Measurements from ENCODE around the gene AQP5. TPM values are rescaled to one million over a fixed set of nuclear protein-coding genes. Genes with fewer than 3 reads are reported as not detected.

Gene AQP5
- total and polyA plus RNA-seq, 2 of the 8 experiments (the other 6 are each of a cell fraction or from before 2014, with no cell fraction given), result 2.5 to 3.2 TPM

DNA sequence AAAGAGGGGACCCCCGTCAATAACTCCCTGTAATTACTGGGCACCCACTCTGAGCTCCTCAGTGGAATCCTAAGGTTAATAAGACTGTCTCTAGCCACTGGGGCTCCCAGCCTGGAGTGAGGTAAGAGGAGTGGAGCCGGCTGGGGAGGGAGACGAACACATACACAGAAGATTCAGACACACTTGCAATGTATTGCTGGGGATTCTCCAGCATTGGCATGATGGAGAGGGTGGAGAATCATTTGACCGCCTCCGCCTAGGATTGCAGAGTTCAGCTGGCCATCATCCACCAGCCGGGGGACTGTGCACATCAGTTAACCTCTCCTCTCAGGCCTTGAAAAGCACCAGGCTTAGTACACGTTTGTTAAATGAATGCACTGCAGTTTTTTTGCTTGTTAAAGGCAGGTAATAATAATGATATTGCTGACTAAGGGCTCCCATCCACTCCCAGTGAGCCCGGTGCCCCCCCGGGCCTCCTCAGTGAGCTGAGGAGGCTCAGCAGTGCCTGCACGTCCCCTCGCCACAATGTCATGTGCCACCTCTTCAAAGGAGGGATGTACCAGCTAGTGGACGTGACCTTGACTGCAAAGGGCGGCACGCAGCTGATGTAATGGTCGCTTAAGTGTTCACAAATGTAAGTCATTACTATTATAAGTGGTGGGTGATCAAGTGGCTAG lies 37.7 kb upstream of the AQP5 start:
- Histone ChIP-seq H2AFZ (ENCODE audit: low read length) (no peak overlapping the region), H3K56ac (replicated peaks; ENCODE audit: insufficient read length, low read depth, low read length) (no peak overlapping the region), H3K27me3 (replicated peaks in 1 of 4; ENCODE audit: control insufficient read depth in 3 of 4, extremely low read depth in 1 of 4, insufficient read depth in 3 of 4, low read length in 3 of 4) (no peaks in the 10 kb centered on the region), H4K91ac (replicated peaks; ENCODE audit: insufficient read length, low read length) (no peak overlapping the region), H4K20me1 (replicated peaks in 1 of 2; ENCODE audit: control insufficient read depth in 1 of 2, insufficient read depth in 2 of 2, low read length in 2 of 2) (peaks cover 0 to 2% of the 10 kb centered on the region in 2 experiments), H2BK12ac (ENCODE audit: low read depth, low read length) (no peak overlapping the region), H2AK5ac (ENCODE audit: low read depth, low read length) (no peak overlapping the region), H3K27ac (ENCODE audit: low read depth, low read length) (no peak overlapping the region), H3K4me1 (replicated peaks in 1 of 4; ENCODE audit: control insufficient read depth in 3 of 4, insufficient read depth in 4 of 4, low read length in 3 of 4) (no peaks in the 10 kb centered on the region; a peak in 1 of 7 replicates), H2BK5ac (ENCODE audit: low read depth, low read length) (no peak overlapping the region), H2BK15ac (ENCODE audit: low read length) (no peak overlapping the region), H4K5ac (ENCODE audit: insufficient read length, low read depth, low read length) (no peak overlapping the region), H3K9me3 (ENCODE audit: insufficient read depth in 2 of 2, low read depth in 1 of 2, low read length in 1 of 2) (no peaks in the 10 kb centered on the region), H4K8ac (ENCODE audit: extremely low read depth, insufficient read depth, low read length) (no peak overlapping the region; the same call in 1 of the 2 replicates), H3K23me2 (ENCODE audit: low read depth, low read length) (0 out of 2 replicates have a peak, but pooled peaks cover 2% of the 10 kb centered on the region), H2BK20ac (ENCODE audit: low read length) (no peak overlapping the region), H3K4me3 (ENCODE audit: extremely low read depth in 1 of 4, insufficient read depth in 2 of 4, low read depth in 3 of 4, low read length in 4 of 4) (no peak overlapping the region), H2BK120ac (replicated peaks; ENCODE audit: low read depth, low read length) (no peak overlapping the region), H3K36me3 (ENCODE audit: control insufficient read depth in 2 of 4, insufficient read depth in 4 of 4, low read length in 3 of 4) (no peaks in the 10 kb centered on the region), H3K14ac (ENCODE audit: insufficient read length) (no peak overlapping the region), H3K4ac (replicated peaks; ENCODE audit: insufficient read length, low read depth, low read length) (no peak overlapping the region), H3K4me2 (ENCODE audit: insufficient read depth in 1 of 2, low read depth in 2 of 2, low read length in 2 of 2) (no peak overlapping the region), H3K9ac (replicated peaks in 1 of 4; ENCODE audit: extremely low read depth in 1 of 4, low read depth in 3 of 4, low read length in 3 of 4) (no peak overlapping the region), H3K18ac (ENCODE audit: extremely low read depth, low read length) (no peak overlapping the region), H3K79me2 (ENCODE audit: control insufficient read depth in 1 of 2, insufficient read depth in 2 of 2, low read length in 2 of 2) (no peaks in the 10 kb centered on the region), H3K23ac (ENCODE audit: insufficient read length) (no peak overlapping the region), H3K79me1 (ENCODE audit: low read depth, low read length) (0 out of 2 replicates have a peak, but pooled peaks cover 2% of the 10 kb centered on the region)
- 93% methylated on average over 15 of the region's 15 CpGs; no CpG with 5 or more reads in 1 of the 2 experiments for WGBS, 2 experiments (ENCODE audit: extremely low coverage in 1 of 2, insufficient coverage in 1 of 2, insufficient read length in 1 of 2, insufficient replicate concordance in 2 of 2, low coverage in 1 of 2, low lambda C conversion rate in 2 of 2, missing lambda C conversion rate in 1 of 2)
- ChIA-PET POLR2A (ENCODE audit: partially characterized antibody) (interaction anchor here (1.1 kb wide), 1 partner anchor 9 kb away, joined by 3 read pairs; no protein-coding TSS in a partner anchor), CTCF (ENCODE audit: partially characterized antibody) (interaction anchor here (0.6 kb wide), 1 partner anchor 11 kb away, joined by 3 read pairs; no protein-coding TSS in a partner anchor)
- FAIRE-seq (no peak), DNase-seq (ENCODE audit: low read depth in 1 of 2, low spot score in 2 of 2) (no peak)
- TF ChIP-seq NRF1 (IDR thresholded peaks at IDR 0.05; ENCODE audit: low read depth, low read length), result no peak
- TF ChIP-seq BRCA1 (IDR thresholded peaks at IDR 0.05; ENCODE audit: low read depth, low read length), result no peak
- no peak for TF ChIP-seq CTCF (IDR thresholded peaks at IDR 0.05; ENCODE audit: control extremely low read depth in 1 of 3, insufficient read depth in 1 of 3, low read depth in 1 of 3, low read length in 3 of 3)
- no peak for TF ChIP-seq SP4 (IDR thresholded peaks at IDR 0.05; ENCODE audit: low read length)
- TF ChIP-seq MAFK (IDR thresholded peaks at IDR 0.05; ENCODE audit: low read depth, low read length), result no peak
- TF ChIP-seq SP2 (IDR thresholded peaks at IDR 0.05; ENCODE audit: low read length), result no peak
- TF ChIP-seq TCF12 (IDR thresholded peaks at IDR 0.05; ENCODE audit: low read depth, low read length), result no peak
- TF ChIP-seq CEBPB (IDR thresholded peaks at IDR 0.05; ENCODE audit: low read depth, low read length), result no peak
- TF ChIP-seq RBBP5 (IDR thresholded peaks at IDR 0.05; ENCODE audit: borderline replicate concordance, low read depth, low read length), result no peak
- TF ChIP-seq, protein P1, sequence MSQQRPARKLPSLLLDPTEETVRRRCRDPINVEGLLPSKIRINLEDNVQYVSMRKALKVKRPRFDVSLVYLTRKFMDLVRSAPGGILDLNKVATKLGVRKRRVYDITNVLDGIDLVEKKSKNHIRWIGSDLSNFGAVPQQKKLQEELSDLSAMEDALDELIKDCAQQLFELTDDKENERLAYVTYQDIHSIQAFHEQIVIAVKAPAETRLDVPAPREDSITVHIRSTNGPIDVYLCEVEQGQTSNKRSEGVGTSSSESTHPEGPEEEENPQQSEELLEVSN (IDR thresholded peaks at IDR 0.05), result no peak

Measured in H1 (cell line).